Measurements from ENCODE around the gene GPR152. TPM values are rescaled to one million over a fixed set of nuclear protein-coding genes. Genes with fewer than 3 reads are reported as not detected.
A peak's percentile ranks its signal among the peaks of the same experiment; 100 is the strongest.

The GPR152 gene
- total and polyA plus RNA-seq, 2 of the 8 experiments (the other 6 are each of a cell fraction or from before 2014, with no cell fraction given): not detected

DNA sequence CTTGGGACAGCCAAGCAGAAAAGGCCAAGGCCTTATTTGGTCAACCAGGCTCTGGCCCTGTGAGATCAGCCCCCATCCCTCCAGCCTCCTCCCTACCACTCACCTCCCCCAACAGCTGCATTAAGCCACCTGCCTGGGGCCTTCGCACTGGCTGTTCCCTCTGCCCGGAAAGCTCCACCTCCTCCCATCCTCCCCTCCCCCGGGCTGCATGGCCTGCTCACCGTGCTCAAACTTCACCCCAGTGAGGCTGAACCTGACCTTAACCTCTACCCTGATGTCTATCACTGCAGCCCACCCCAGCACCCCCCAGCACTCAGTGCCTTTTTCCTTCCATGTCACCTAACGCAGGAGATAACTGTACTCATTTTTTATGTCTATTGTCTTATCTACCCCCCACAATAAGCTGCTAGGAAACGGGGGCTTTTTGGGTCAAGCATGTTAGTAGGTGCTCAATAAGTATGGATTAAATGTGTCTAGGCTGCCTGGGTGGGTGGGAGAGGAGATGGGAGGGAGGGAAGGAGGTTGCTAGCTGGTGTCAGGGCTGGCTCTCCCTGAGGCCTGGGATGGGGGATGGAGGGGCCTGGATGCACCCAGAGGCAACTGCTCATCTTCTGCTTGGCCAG is 16.0 kb downstream of the GPR152 start (continued):
- TF ChIP-seq TAF1 (IDR thresholded peaks at IDR 0.05; ENCODE audit: low read depth, low read length) (0 out of 2 replicates have a peak, but pooled peaks have one; percentile 20), RAD21 (IDR thresholded peaks at IDR 0.05 in 1 of 2, conservative IDR thresholded peaks at IDR 0.05 in 1 of 2; ENCODE audit: low read depth in 2 of 2, low read length in 2 of 2) (no peak; a peak in 1 of 4 replicates), SP2 (IDR thresholded peaks at IDR 0.05; ENCODE audit: low read length) (no peak)
- TF ChIP-seq, protein P1, sequence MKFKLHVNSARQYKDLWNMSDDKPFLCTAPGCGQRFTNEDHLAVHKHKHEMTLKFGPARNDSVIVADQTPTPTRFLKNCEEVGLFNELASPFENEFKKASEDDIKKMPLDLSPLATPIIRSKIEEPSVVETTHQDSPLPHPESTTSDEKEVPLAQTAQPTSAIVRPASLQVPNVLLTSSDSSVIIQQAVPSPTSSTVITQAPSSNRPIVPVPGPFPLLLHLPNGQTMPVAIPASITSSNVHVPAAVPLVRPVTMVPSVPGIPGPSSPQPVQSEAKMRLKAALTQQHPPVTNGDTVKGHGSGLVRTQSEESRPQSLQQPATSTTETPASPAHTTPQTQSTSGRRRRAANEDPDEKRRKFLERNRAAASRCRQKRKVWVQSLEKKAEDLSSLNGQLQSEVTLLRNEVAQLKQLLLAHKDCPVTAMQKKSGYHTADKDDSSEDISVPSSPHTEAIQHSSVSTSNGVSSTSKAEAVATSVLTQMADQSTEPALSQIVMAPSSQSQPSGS (IDR thresholded peaks at IDR 0.05; ENCODE audit: low read length): no peak

Measured in H1 (cell line).